AG04449 (cell line): ENCODE measurements around the gene ADAT3.

ENCODE experiments used
- CTCF ChIA-PET: fragments of 350-600 bp; formaldehyde crosslinking; extraction: SDS; loops from one replicate; lab custom pipeline; 2021; ENCODE audit warnings: antibody characterized with exemption; lab: Yijun Ruan, JAX
- POLR2A ChIA-PET: fragments of 400-600, 350-600 bp; formaldehyde crosslinking; extraction: SDS; loops from one replicate; lab custom pipeline; 2020; ENCODE audit warnings: antibody characterized with exemption, inconsistent platforms; lab: Yijun Ruan, JAX
- DNase-seq: peaks from one replicate; pipeline ENCODE4 v3.0.0-alpha.2; 2010; ENCODE audit warnings: low read depth, low spot score
- H3K4me3 ChIP-seq: 2 replicates; pipeline ENCODE4 v1.5.1; 2011; ENCODE audit warnings: low read depth, mild to moderate bottlenecking, control low read depth, low read length
- CTCF ChIP-seq: IDR thresholded peaks from one replicate; pipeline ENCODE4 v1.5.1; 2011; ENCODE audit warnings: mild to moderate bottlenecking, moderate library complexity, low read length, control low read depth, inconsistent platforms; ENCODE audit not compliant: insufficient read depth; ENCODE audit errors: missing control alignments

The ADAT3 gene

GRCh38 chr19:1955171-1956121, 50.2 kb downstream of the ADAT3 start:
- TF ChIP-seq CTCF, result no peak
- ChIA-PET POLR2A (no interaction called here), CTCF (no interaction called here)
- H3K4me3 ChIP-seq, result no peak overlapping the region
- no peak for DNase-seq

DNA sequence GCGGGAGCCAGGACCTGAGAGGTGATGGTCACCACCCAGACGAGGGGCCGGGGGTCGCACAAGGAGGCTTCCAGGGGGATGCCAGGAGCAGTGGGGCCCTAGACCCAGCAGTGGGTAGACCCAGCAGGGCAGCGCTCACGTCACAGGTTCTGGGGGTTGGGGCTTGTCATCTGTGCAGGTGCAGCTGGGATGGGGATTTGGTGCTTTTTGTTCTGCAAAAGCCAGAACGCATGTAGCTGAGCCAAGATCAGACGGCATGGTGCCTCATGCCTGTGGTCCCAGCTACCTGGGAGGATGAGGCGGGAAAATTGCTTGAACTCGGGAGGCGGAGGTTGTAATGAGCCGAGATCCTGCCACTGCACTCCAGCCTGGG, 50.9 kb downstream of the ADAT3 start:
- ChIA-PET POLR2A (no interaction called here), CTCF (interaction anchor here (0.7 kb wide), 1 partner anchor 10 kb away, joined by 3 read pairs; no protein-coding TSS in a partner anchor)
- H3K4me3 ChIP-seq, result no peak overlapping the region
- no peak for TF ChIP-seq CTCF
- no peak for DNase-seq

DNA sequence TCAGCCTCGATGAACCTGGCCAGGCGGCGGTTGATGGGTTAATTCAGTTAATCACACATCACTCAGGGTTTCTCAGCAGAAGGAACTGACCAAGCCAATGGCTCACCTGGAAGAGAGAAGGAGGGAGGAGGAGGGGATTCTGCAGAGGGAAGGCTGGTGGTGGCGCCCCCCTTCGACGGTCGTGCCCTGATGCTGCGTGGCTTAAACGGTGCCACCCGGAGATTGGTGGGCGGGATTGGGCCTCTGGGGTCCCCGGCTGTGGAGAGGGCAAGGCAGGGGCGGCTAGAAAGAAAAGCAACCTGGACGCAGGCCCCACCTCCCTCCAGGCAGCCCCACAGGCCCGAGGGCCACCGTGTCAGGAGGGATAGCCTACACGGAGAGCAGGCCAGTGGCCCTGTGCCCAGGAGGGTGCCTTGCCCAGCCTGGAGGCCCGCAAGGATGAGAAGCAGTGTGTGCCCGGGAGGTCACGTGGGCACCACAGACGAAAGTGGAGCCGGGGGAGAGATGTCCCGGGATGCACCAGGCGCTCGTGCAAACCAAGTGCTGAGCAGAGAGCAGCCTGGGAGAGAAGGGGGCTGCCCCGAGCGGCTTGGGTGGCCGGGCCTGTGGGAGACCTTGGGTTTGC, 51.8 kb downstream of the ADAT3 start:
- POLR2A ChIA-PET, result no interaction called here
- no peak for TF ChIP-seq CTCF
- CTCF ChIA-PET, result interaction anchor here (0.7 kb wide), 1 partner anchor 11 kb away, joined by 3 read pairs; no protein-coding TSS in a partner anchor
- H3K4me3 ChIP-seq, result no peak overlapping the region
- DNase-seq, result no peak

GRCh38 chr19:1957562-1958248, 52.5 kb downstream of the ADAT3 start:
- DNase-seq, result no peak
- no peak overlapping the region for H3K4me3 ChIP-seq
- no peak for TF ChIP-seq CTCF
- ChIA-PET CTCF (interaction anchor here (0.9 kb wide), 1 partner anchor 137 kb away, joined by 4 read pairs; no protein-coding TSS in a partner anchor), POLR2A (no interaction called here)

DNA sequence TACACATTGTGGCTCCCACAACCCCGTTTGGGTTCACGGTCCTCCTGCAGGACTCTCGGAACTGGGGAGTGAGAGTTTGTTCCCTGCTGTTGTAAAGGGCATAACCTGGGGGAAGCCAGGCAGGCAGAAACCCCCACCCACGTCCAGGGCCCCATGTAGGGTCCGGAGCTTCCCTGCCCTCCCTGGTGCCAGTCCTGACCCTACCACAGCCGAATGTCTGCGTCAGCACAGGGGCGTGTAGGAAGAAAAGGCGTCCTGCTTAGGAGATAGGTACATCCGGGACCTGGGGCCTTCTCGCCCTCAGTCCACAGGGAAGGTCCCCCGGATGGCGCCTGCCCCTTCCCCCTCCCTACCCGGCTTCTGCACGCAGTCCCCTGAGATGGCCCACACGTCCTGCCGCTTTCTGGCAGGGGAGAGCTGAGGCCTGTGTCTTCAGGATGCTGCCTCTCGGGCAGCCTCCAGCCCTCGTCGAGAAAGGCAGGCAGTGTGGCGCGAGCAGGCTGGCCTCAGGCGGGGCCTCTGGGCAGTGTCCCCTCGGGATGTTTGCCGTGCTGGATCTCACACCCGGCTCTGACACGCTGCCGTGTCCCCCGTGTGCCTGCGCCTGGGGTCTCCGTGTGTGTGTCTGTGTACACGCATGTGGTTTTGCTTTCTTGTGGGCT, 54.9 kb downstream of the ADAT3 start:
- DNase-seq, result no peak
- TF ChIP-seq CTCF, result no peak
- ChIA-PET CTCF (interaction anchor here (0.8 kb wide), 1 partner anchor 14 kb away, joined by 3 read pairs; no protein-coding TSS in a partner anchor), POLR2A (no interaction called here)
- H3K4me3 ChIP-seq, result no peak overlapping the region
